ENCODE data around the gene AHRR. TPM values are rescaled to one million over a fixed set of nuclear protein-coding genes. Genes with fewer than 3 reads are reported as not detected.

AHRR gene
- total RNA-seq, 1 donor from 2014 or later: 1.4 TPM

DNA sequence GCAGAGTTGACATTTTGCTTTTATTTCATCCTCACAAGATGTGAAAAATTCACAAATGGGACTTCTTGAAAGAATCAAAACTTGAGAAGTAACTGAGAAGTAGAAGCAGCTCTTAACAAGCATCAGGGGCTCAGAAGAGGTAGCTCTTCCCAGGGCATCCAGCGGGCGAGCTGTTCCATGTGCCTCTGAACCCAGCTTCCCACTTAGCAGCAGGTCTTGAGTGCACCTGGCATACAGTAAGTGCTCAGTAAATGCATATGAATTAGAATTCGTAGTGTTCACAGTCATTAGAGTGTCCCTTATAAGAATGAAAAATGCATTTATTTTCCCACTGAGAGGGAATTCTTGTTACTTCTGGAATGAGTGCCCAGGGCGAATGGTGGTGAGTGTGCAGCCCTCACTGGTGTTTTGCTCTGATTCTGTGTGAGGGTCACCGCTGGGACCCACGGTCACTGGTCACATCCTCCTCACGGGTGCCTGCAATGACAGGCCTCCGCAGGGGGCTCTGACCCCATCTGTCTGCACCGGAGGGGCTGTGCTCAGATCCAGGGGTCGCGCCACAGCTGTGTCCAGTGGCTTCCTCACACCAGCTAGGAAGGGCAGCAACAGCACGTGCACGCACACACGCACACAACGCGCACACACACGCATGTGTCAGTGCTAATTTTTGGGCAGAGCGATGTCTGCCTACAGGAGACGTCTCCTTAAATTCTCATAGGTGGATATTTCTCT lies 148.4 kb downstream of the AHRR start:
- H3K27me3 ChIP-seq (ENCODE audit: low read depth): peaks cover 3% of the 10 kb centered on the region
- no peak overlapping the region for H3K4me3 ChIP-seq
- H3K9me3 ChIP-seq (replicated peaks): no peaks in the 10 kb centered on the region
- DNase-seq: peak; percentile 10
- TF ChIP-seq, protein P1, sequence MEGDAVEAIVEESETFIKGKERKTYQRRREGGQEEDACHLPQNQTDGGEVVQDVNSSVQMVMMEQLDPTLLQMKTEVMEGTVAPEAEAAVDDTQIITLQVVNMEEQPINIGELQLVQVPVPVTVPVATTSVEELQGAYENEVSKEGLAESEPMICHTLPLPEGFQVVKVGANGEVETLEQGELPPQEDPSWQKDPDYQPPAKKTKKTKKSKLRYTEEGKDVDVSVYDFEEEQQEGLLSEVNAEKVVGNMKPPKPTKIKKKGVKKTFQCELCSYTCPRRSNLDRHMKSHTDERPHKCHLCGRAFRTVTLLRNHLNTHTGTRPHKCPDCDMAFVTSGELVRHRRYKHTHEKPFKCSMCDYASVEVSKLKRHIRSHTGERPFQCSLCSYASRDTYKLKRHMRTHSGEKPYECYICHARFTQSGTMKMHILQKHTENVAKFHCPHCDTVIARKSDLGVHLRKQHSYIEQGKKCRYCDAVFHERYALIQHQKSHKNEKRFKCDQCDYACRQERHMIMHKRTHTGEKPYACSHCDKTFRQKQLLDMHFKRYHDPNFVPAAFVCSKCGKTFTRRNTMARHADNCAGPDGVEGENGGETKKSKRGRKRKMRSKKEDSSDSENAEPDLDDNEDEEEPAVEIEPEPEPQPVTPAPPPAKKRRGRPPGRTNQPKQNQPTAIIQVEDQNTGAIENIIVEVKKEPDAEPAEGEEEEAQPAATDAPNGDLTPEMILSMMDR (IDR thresholded peaks at IDR 0.05; ENCODE audit: borderline replicate concordance): no peak
- no peak overlapping the region for H3K27ac ChIP-seq (replicated peaks)
- peaks cover 36% of the 10 kb centered on the region for H3K4me1 ChIP-seq
- H3K36me3 ChIP-seq: peaks cover 36% of the 10 kb centered on the region
- intact Hi-C loops (cut with micrococcal nuclease): no loop called here

DNA sequence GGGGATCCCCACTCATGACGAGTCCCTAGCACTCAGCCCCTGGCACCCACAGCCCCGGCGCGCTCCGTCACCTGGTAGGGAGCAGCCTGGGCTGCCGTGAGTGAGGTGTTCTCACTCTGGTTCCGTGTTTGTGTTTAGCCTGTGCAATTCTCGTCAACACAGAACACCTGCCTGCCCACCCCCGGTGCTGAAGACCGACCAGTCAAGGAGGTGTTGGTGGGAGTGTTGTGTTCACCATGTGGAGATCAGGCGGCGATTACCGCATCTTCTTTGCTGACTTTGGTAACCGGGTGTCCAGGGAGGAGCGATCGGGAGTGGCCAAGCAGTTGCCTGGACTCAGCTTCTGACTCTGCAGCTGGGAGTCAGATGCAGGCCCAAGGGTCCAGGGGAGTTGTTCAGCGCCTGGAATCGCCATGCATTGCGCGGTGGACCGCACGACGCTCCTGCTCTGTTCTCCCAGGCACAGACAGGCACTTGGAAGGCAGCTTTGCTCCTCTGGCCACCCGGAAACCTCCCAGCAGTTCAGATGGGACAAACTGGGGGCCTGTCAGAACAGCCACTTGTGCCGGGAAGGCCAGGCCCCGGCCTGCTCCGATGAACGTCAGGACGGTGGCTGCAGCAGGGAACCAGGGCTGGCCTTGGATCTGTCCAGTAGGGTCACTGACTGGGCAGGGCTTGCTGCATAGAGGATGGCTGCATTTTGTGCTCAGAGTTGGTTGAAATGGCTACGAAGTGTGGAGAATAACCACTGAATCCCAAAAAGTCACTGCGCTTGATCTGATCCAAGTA lies 149.6 kb downstream of the AHRR start:
- DNase-seq: peak; percentile 11
- Histone ChIP-seq H3K27me3 (ENCODE audit: low read depth) (peaks cover 15% of the 10 kb centered on the region), H3K9me3 (replicated peaks) (no peaks in the 10 kb centered on the region), H3K4me1 (peaks cover 43% of the 10 kb centered on the region), H3K36me3 (peaks cover 25% of the 10 kb centered on the region), H3K4me3 (peak overlapping the region; percentile 99), H3K27ac (replicated peaks) (no peak overlapping the region)
- intact Hi-C loops (cut with micrococcal nuclease): no loop called here
- TF ChIP-seq, protein P1 (IDR thresholded peaks at IDR 0.05; ENCODE audit: borderline replicate concordance): no peak

DNA sequence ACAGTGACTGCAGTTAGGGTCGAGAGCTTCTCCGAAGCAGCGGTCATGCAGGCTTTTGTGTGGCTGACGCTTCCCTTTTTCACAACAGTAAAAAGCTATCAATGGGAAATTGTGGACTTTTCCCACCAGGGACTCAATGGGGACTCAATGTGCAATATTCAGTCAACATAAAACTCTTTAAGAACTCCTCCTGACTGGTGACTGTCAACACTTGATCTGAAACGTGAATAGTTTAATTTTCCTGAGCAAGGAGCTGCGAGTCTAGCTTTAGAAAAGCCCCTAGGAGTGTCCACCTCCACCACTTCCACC lies 150.2 kb downstream of the AHRR start:
- H3K27ac ChIP-seq (replicated peaks): no peak overlapping the region
- H3K4me1 ChIP-seq: peaks cover 43% of the 10 kb centered on the region
- peak overlapping the region; percentile 99 for H3K4me3 ChIP-seq
- intact Hi-C loops (cut with micrococcal nuclease): no loop called here
- no peak for DNase-seq
- peaks cover 21% of the 10 kb centered on the region for H3K27me3 ChIP-seq (ENCODE audit: low read depth)
- H3K36me3 ChIP-seq: peaks cover 19% of the 10 kb centered on the region
- H3K9me3 ChIP-seq (replicated peaks): no peaks in the 10 kb centered on the region
- TF ChIP-seq, protein P1 (IDR thresholded peaks at IDR 0.05; ENCODE audit: borderline replicate concordance): no peak

DNA sequence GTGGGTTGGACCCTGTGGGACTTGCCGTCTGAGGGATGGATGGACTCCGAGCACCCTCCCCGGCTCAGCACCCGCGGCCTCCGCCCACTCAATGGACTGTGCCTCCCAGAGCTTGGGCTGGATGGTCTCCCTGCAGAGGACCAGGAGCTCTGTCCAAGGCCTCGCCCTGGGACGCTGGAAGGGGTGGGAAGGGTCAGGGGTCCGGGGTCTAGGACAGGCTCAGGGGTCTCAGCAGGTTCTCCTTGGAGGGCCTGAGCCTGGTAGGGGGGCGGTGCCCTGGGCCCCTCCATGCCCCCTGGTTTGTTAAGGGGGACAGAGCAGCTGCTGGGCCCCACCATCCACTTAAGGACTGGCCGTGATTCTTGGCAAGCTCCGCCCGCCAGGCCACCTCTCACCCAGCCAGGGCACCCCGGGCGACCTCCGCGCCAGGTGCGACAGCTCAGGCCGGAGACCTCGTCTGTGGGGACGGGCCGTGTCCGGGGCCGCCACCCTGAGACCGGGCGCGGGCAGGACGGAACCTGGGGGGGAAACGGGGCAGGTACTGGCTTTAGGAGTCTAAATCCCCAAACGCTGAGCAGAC lies 150.7 kb downstream of the AHRR start:
- peak overlapping the region; percentile 79 for H3K27ac ChIP-seq (replicated peaks)
- no peaks in the 10 kb centered on the region for H3K9me3 ChIP-seq (replicated peaks)
- H3K4me1 ChIP-seq: peaks cover 43% of the 10 kb centered on the region
- H3K36me3 ChIP-seq: peaks cover 15% of the 10 kb centered on the region
- peak overlapping the region; percentile 99 for H3K4me3 ChIP-seq
- H3K27me3 ChIP-seq (ENCODE audit: low read depth): peaks cover 25% of the 10 kb centered on the region
- TF ChIP-seq, protein P1 (IDR thresholded peaks at IDR 0.05; ENCODE audit: borderline replicate concordance): no peak
- DNase-seq: peak; percentile 28
- intact Hi-C loops (cut with micrococcal nuclease): no loop called here

DNA sequence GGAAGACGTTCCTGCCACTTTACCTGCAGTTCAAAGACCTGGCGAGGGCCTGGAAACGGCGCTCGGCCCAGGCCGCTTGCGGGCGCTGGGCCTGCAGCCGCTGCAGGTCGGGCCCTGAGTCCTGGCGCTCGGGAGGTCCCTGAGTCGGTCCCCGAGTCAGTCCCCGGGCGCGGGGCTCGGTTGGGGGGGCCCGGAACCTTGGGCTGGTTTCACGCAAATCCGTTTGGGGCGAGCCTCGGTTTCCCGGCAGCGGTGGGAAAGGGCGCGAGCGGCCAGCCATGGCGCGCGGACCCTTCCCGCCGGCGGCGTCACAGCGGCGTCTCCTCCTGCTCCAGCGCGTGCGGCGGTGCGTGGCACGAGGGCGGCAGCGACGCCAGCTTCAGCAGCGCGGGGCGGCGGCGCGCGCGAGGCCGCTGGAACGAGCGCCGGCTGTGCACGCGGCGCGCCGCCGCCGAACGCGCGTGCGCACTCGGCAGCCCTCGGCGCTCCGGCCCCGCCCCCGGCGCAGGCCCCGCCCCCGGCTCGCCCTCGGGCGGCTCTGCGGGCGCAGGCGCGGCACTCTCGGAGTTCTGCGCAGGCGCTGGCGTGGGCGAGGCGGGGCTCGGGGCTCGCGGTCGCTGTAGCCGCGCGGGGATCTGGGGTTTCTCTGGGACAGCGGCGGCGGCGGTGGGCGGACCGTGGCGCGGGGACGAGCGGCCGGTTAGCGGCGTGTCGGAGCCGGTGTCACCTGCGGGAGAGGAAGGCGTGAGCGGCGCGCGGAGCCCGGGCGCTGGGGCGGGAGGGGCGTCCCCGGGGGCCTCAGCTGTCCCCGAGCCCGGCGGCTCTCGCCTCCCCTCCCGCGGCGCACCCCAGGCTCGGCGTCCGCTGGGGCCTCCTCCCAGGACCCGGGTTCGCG lies 151.4 kb downstream of the AHRR start:
- peak overlapping the region; percentile 99 for H3K4me3 ChIP-seq
- peaks cover 14% of the 10 kb centered on the region for H3K36me3 ChIP-seq
- peak overlapping the region; percentile 81 for H3K27ac ChIP-seq (replicated peaks)
- intact Hi-C loops (cut with micrococcal nuclease): no loop called here
- H3K9me3 ChIP-seq (replicated peaks): no peaks in the 10 kb centered on the region
- DNase-seq: peak; percentile 90
- peaks cover 43% of the 10 kb centered on the region for H3K4me1 ChIP-seq
- TF ChIP-seq, protein P1 (IDR thresholded peaks at IDR 0.05; ENCODE audit: borderline replicate concordance): no peak
- H3K27me3 ChIP-seq (ENCODE audit: low read depth): peaks cover 33% of the 10 kb centered on the region
